Epithelial cell of prostate (primary cell): ENCODE results near the gene ACADS.
"Not testable (repeated sequence)": the region's sequence is repeated elsewhere in the genome, so short reads cannot be mapped to it uniquely, and the experiment has no call there.

Source experiments
- DNase-seq: peaks from one replicate; pipeline ENCODE4 v3.0.0-alpha.2; 2011; ENCODE audit warnings: low read depth, low spot score
- H3K27ac ChIP-seq: fragments of 450-650 bp; 2 replicates; pipeline ENCODE4 v1.5.1; 2017; ENCODE audit warnings: mild to moderate bottlenecking

Gene ACADS

GRCh38 chr12:120722784-120723183 lies 2.8 kb upstream of the ACADS start:
- no peak for DNase-seq
- no peak overlapping the region for H3K27ac ChIP-seq

GRCh38 chr12:120724720-120725119 lies 906 bp upstream of the ACADS start:
- no peak for DNase-seq
- H3K27ac ChIP-seq, result no peak overlapping the region

GRCh38 chr12:120725151-120725658 lies 421 bp upstream of the ACADS start:
- no peak overlapping the region for H3K27ac ChIP-seq

GRCh38 chr12:120726510-120726793 lies 826 bp downstream of the ACADS start:
- DNase-seq, result no peak
- H3K27ac ChIP-seq, result no peak overlapping the region

More at GRCh38 chr12:120725151-120725658, 421 bp upstream of the ACADS start:
- no peak for DNase-seq

DNA sequence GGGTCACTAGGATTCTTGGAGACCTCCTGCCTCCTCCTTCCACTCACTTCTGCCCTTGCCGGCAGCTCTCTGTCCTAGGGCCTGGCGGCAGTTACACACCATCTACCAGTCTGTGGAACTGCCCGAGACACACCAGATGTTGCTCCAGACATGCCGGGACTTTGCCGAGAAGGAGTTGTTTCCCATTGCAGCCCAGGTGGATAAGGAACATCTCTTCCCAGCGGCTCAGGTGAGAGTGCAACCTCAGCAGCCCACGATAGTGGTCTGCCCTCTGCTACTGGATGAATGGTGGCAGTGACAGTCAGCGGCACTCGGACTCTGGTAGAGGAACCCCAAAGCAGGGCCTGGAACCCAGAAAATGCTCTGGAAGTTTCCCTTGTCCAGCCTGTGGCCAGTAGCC lies 1.3 kb downstream of the ACADS start:
- H3K27ac ChIP-seq, result no peak overlapping the region
- DNase-seq, result no peak

- not testable (repeated sequence) for DNase-seq, H3K27ac ChIP-seq
Measured at GRCh38 chr12:120732198-120732597, 6.6 kb downstream of the ACADS start.

DNA sequence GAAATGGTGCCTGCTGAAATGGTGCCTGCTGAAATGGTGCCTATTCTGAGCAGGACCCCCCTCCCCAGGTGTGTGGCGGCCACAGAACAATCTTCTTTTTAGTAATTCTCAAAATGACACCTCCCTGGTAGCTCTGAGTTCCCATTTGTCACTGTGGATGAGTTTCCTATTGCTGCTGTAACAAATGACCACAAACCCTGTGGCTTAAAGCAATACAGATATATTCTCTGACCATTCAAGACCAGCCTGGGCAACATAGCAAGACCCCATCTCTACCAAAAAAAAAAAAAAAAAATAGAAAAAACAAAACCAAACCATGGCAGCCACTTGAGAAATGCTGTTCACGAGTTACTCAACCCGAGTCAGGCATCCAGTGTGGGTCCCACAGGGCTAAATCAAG lies 7.9 kb downstream of the ACADS start:
- no peak for DNase-seq
- H3K27ac ChIP-seq, result no peak overlapping the region

DNA sequence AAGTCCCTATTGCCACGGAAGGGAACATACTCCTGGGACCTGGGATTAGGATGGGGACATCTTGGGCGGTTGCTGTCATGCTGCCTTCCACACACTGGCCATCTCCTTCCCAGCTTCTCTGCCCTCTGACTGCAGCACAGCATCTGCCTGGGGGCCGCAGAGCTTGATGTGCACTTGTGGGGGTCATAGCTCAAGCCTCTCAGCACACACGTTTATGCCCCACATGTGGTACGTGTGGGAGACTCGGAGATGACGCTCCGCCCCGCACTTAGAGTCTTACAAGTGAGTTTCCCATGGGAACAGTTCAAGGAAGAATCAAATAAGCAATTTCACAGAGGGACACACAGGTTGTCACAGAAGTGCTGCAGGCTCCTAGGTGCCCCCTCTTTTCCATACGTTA lies 8.6 kb downstream of the ACADS start:
- no peak overlapping the region for H3K27ac ChIP-seq
- DNase-seq, result no peak

DNA sequence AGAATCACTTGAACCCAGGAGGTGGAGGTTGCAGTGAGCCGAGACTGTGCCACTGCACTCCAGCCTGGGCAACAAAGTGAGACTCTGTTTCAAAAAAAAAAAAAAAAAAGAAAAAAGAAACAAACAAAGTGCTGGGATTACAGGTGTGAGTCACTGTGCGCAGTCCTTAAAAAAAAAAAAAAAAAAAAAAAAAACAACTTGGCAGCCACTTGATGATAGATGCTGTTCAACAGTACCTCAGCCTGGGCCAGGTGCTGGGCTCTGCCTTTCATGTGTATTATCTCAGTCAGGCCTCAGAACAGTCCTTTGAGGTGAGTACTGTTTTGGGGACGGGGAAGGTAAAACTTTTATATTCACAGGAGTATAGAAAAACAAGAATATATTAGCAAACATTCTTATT lies 9.6 kb downstream of the ACADS start:
- no peak for DNase-seq
- no peak overlapping the region for H3K27ac ChIP-seq

GRCh38 chr12:120736404-120737331 lies 11.0 kb downstream of the ACADS start:
- no peak overlapping the region for H3K27ac ChIP-seq
- no peak for DNase-seq

- no peak overlapping the region for H3K27ac ChIP-seq
- no peak for DNase-seq
Measured at GRCh38 chr12:120737557-120738251, 12.1 kb downstream of the ACADS start.

- H3K27ac ChIP-seq, result no peak overlapping the region
- no peak for DNase-seq
Measured at GRCh38 chr12:120738252-120739030, 12.8 kb downstream of the ACADS start.

GRCh38 chr12:120739031-120739762 lies 13.6 kb downstream of the ACADS start:
- no peak overlapping the region for H3K27ac ChIP-seq
- no peak for DNase-seq

DNA sequence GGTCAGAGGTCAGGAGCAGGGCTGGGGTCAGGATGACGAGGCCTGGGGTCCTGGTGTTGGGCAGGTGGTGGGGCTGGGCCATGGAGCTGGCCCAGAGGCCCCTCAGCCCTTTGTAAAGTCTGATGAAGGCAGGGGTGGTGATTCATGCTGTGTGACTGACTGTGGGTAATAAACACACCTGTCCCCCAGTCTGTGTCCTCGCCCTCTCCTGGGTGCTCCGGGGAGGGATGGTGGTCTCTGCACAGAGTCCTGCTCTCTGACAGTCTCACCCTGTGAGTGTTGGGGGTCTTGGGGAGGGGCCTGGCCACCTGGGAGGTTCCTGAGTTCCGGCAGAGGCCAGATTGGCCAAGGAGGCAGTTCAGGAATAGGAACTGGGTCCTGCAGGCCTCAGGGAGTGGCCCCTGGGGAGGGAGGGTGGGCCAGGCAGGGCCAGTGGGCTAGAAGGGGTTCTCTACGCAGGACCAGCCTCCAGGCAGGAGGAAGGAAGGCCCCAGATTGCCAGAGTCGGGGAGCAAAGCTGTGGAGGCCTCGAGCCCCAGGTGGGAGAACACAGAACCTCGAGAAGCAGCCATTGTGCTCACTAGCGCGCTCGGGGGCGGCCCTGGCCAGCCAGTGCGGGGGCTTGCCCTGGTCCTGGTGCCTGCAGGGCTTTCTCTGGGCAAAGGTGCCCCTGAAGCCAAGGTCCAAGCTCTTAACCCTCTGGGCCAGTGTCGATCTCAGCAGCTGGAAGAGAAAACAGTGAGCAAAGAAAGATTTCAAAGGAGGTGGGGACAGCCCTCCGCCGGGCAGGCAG lies 14.4 kb downstream of the ACADS start:
- no peak for DNase-seq
- no peak overlapping the region for H3K27ac ChIP-seq

DNA sequence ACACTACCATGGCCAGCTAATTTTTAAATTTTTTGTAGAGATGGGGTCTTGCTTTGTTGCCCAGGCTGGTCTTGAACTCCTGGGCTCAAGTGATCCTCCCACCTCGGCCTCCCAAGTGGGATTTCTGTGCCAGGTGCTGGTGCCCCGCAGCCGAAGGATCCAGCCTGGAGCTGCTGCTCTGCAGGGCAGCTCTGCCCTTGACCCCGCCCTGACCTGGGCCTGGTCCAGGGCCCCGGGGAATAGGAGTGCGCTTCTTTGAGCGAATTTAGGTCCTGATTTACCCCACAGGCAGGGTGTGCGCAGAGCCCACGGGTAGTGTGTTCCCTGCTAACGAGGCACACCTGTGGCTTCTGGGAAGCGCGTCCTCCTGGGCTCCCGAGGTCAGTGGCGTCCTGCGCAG lies 15.2 kb downstream of the ACADS start:
- no peak overlapping the region for H3K27ac ChIP-seq
- no peak for DNase-seq

- no peak for DNase-seq
- no peak overlapping the region for H3K27ac ChIP-seq
Measured at GRCh38 chr12:120741476-120742421, 16.1 kb downstream of the ACADS start.

DNA sequence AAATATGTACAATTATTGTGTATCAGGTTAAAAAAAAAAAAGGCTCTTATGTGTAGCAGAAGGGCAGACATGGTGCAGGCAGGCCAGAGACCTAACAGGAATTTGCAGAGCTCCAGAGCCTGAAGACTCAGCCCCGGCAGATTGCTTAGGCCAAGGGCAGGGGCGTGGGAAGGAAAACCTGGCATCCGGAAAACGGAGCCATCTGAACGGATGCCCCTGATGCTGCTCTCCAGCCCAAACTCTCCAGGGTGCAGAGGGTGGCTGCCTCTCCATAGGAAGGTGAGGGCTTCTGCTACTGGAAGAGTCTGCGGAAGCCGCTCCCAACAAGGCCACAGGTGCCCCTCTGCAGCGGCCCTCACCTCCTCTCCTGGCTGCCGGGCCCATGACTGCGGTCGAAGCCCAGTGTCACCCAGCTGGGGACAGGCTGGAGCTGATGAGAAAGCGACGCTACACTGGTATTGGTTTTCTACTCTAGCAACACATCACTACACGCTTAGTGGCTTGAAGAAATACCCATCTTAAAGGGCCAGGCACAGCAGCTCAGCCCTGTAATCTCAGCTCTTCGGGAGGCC lies 19.4 kb downstream of the ACADS start:
- no peak overlapping the region for H3K27ac ChIP-seq
- no peak for DNase-seq

- DNase-seq, result no peak
- H3K27ac ChIP-seq, result no peak overlapping the region
Measured at GRCh38 chr12:120748242-120748641, 22.6 kb downstream of the ACADS start.
